Type B pancreatic cell (in vitro differentiated cells): ENCODE results near the gene ARHGEF12. TPM values are rescaled to one million over a fixed set of nuclear protein-coding genes. Genes with fewer than 3 reads are reported as not detected.

ENCODE experiments used
- DNase-seq: peaks from one replicate; pipeline ENCODE4 v3.0.0; 2021; ENCODE audit warnings: mixed read lengths; ENCODE audit not compliant: unreplicated experiment; ENCODE audit errors: extremely low spot score
- H3K27ac Mint-ChIP-seq: 2 replicates; pipeline ENCODE4 v1.8.0; 2021; ENCODE audit warnings: mild to moderate bottlenecking, mixed read lengths
- H3K27me3 Mint-ChIP-seq: 2 replicates; pipeline ENCODE4 v1.8.0; 2021; ENCODE audit warnings: mixed read lengths
- H3K36me3 Mint-ChIP-seq: 2 replicates; pipeline ENCODE4 v1.8.0; 2021; ENCODE audit warnings: mixed read lengths
- H3K4me1 Mint-ChIP-seq: one replicate; pipeline ENCODE4 v1.8.0; 2021; ENCODE audit warnings: mixed read lengths; ENCODE audit not compliant: unreplicated experiment
- H3K4me3 Mint-ChIP-seq: 2 replicates; pipeline ENCODE4 v1.8.0; 2021; ENCODE audit warnings: mild to moderate bottlenecking, mixed read lengths
- H3K9me3 Mint-ChIP-seq: 2 replicates; pipeline ENCODE4 v1.8.0; 2021; ENCODE audit warnings: mixed read lengths
- total RNA-seq: library from RNA; stranded (reverse); gene quantifications from 2 replicates; pipeline ENCODE4 v1.2.1, GENCODE V29; 2021; ENCODE audit warnings: low replicate concordance
- TF ChIP-seq, protein P1 (sequence below): fragments of 200-600 bp; sonication (generic); conservative IDR thresholded peaks from 2 replicates; pipeline ENCODE4 v1.5.0; 2021; ENCODE audit warnings: antibody characterized with exemption, mild to moderate bottlenecking

The ARHGEF12 gene
- total RNA-seq, 1 donor from 2014 or later: 73.8 TPM

DNA sequence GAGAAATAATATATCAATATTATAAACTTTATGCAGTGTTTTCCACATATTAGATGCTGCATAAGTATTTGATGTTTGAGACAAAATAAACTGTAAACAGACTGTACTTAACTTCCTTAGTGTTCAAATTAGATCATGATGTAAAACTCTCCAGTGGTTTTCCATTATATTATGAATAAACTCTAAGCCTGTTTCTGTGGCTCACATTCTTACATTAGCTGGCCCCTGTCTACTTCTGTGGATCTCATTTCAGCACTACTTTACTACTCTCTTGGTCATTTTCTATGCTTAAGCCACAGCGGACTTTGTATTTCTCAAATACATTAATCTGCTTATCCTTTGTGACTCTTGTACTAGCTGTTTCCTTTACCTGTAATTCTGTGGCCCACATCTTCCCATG is 55.6 kb downstream of the ARHGEF12 start:
- no peaks in the 10 kb centered on the region for H3K27me3 Mint-ChIP-seq
- H3K36me3 Mint-ChIP-seq: peaks cover 3% of the 10 kb centered on the region
- TF ChIP-seq, protein P1, sequence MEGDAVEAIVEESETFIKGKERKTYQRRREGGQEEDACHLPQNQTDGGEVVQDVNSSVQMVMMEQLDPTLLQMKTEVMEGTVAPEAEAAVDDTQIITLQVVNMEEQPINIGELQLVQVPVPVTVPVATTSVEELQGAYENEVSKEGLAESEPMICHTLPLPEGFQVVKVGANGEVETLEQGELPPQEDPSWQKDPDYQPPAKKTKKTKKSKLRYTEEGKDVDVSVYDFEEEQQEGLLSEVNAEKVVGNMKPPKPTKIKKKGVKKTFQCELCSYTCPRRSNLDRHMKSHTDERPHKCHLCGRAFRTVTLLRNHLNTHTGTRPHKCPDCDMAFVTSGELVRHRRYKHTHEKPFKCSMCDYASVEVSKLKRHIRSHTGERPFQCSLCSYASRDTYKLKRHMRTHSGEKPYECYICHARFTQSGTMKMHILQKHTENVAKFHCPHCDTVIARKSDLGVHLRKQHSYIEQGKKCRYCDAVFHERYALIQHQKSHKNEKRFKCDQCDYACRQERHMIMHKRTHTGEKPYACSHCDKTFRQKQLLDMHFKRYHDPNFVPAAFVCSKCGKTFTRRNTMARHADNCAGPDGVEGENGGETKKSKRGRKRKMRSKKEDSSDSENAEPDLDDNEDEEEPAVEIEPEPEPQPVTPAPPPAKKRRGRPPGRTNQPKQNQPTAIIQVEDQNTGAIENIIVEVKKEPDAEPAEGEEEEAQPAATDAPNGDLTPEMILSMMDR: no peak
- no peak overlapping the region for H3K27ac Mint-ChIP-seq
- DNase-seq: no peak
- peaks cover 15% of the 10 kb centered on the region for H3K9me3 Mint-ChIP-seq
- peaks cover 21% of the 10 kb centered on the region for H3K4me1 Mint-ChIP-seq
- H3K4me3 Mint-ChIP-seq: no peak overlapping the region

DNA sequence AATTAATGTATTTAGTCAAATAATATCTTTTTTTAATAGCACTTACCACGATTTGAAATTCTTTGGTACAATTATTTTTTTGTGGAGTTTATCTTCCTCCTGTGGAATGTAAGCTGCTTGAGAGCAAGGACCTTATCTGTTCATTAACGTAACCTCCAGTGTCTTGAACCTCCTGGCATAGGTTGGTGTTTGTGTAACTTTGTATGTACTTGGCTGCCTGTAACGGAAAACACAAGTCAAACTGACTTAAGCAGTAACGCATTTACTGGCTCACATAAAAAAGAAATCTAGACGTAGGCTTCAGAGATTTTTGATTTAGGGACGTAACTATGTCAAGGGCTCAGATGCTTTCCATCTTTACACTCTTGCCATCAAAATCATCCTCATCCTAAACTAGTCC is 56.1 kb downstream of the ARHGEF12 start:
- peaks cover 21% of the 10 kb centered on the region for H3K4me1 Mint-ChIP-seq
- DNase-seq: no peak
- H3K36me3 Mint-ChIP-seq: peaks cover 3% of the 10 kb centered on the region
- no peak overlapping the region for H3K27ac Mint-ChIP-seq
- no peaks in the 10 kb centered on the region for H3K27me3 Mint-ChIP-seq
- no peak overlapping the region for H3K4me3 Mint-ChIP-seq
- TF ChIP-seq, protein P1: no peak
- peaks cover 15% of the 10 kb centered on the region for H3K9me3 Mint-ChIP-seq

DNA sequence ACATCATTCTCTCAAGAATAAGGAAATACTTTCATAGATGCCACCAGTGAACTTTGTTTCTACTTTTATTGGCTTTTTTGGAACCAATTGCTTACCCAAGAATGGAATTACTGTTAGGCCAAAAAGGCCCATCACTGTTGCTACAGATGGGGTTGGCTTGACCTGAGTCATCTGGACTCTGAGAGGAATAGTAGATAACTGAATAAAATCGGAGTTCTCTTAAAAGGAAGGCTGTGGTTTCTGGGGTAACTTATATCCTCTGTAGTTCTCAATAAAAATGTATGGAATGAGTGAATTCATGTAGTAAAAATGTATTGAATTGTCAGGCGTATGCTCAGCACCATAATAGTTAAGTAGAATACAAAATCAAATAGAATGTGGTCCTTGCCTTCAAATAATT is 56.6 kb downstream of the ARHGEF12 start:
- Mint-ChIP-seq H3K36me3 (peaks cover 3% of the 10 kb centered on the region), H3K27ac (no peak overlapping the region), H3K27me3 (no peaks in the 10 kb centered on the region), H3K9me3 (peaks cover 15% of the 10 kb centered on the region), H3K4me1 (peaks cover 21% of the 10 kb centered on the region), H3K4me3 (no peak overlapping the region)
- TF ChIP-seq, protein P1: no peak
- DNase-seq: no peak

DNA sequence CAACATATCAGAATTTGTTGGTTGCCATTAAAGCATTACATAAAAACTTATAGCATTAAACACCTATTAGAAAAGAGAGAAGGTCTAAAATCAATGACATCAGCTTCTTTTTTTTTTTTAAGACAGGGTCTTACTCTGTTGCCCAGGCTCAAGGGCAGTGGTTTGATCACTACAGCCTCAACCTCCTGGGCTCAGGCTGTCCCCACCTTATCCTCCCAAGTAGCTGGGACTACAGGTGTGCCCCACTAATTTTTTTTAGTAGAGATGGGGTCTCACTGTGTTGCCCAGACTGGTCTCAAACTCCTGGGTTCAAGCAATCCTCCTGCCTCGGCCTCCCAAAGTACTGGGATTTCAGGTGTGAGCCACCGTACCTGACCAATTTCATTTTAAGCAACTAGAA is 57.9 kb downstream of the ARHGEF12 start:
- no peak for DNase-seq
- H3K27ac Mint-ChIP-seq: no peak overlapping the region
- TF ChIP-seq, protein P1: no peak
- no peak overlapping the region for H3K4me3 Mint-ChIP-seq
- H3K36me3 Mint-ChIP-seq: peaks cover 3% of the 10 kb centered on the region
- H3K4me1 Mint-ChIP-seq: peaks cover 22% of the 10 kb centered on the region
- no peaks in the 10 kb centered on the region for H3K27me3 Mint-ChIP-seq
- peaks cover 15% of the 10 kb centered on the region for H3K9me3 Mint-ChIP-seq

DNA sequence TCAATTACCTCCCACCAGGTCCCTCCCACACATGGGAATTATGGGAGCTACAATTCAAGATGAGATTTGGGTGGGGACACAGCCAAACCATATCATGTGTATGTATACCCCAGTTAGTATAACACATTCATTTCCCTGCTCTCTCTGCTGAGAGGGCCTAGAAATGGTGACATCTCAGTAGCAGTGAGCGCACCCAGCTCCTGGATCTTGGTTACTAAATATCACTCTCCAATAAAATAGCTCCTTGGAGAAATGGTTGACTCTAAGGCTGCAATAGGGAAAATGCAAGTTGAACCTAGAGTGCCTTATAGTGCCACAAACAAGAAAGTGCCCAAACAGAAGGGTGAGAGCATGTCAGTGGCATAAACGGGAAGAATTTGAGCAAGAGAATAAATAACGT is 59.6 kb downstream of the ARHGEF12 start:
- no peak overlapping the region for H3K4me3 Mint-ChIP-seq
- TF ChIP-seq, protein P1: no peak
- H3K36me3 Mint-ChIP-seq: peaks cover 3% of the 10 kb centered on the region
- DNase-seq: no peak
- H3K9me3 Mint-ChIP-seq: peaks cover 4% of the 10 kb centered on the region
- no peak overlapping the region for H3K27ac Mint-ChIP-seq
- peaks cover 23% of the 10 kb centered on the region for H3K4me1 Mint-ChIP-seq
- H3K27me3 Mint-ChIP-seq: no peaks in the 10 kb centered on the region

DNA sequence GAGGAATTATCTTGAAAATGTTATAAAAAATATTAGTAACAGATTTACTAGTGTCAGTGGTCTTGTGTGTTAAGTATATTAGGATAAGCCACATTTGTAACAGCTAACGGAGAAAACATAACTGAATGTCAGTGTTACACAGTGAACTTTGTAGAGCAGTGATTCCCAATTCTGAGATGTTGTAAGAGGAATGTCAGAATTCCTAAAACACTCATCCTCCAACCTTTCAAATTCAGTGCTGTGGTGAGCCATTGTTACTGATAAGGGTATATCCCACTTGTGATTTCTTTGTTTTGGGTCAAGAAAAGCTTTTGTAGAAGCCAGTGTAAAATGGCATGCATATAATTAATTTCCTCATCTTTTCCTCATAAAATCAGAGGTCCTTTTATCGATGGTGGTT is 61.9 kb downstream of the ARHGEF12 start:
- Mint-ChIP-seq H3K4me3 (no peak overlapping the region), H3K36me3 (peaks cover 3% of the 10 kb centered on the region), H3K9me3 (peaks cover 4% of the 10 kb centered on the region), H3K27ac (no peak overlapping the region), H3K27me3 (no peaks in the 10 kb centered on the region), H3K4me1 (peaks cover 26% of the 10 kb centered on the region)
- TF ChIP-seq, protein P1: no peak
- no peak for DNase-seq
